ENCODE results near the gene LTBP4. TPM values are rescaled to one million over a fixed set of nuclear protein-coding genes. Genes with fewer than 3 reads are reported as not detected.

The LTBP4 gene
- total and polyA plus RNA-seq, 2 donors (not counting 3 experiments of a cell fraction or from before 2014, with no cell fraction given), result 25.9 to 38.0 TPM

GRCh38 chr19:40659116-40659515 is 57.9 kb downstream of the LTBP4 start:
- dilution Hi-C loops (cut with MboI; ENCODE audit: extremely low pct_ligation_motif_present, low sequenced_read_pairs) (no loop called here), intact Hi-C loops (cut with micrococcal nuclease) (no loop called here)
- Histone ChIP-seq H3K4me1 (ENCODE audit: control insufficient read depth, extremely low read depth, insufficient read depth, low read length) (peaks cover 3% of the 10 kb centered on the region), H3K27me3 (ENCODE audit: control insufficient read depth in 2 of 2, insufficient read depth in 2 of 2, low read length in 2 of 2) (no peaks in the 10 kb centered on the region), H3K36me3 (ENCODE audit: control insufficient read depth in 2 of 2, extremely low read depth in 1 of 2, insufficient read depth in 2 of 2, low read length in 2 of 2) (no peaks in the 10 kb centered on the region), H3K27ac (ENCODE audit: insufficient read depth, low read depth, low read length) (no peak overlapping the region), H2AFZ (ENCODE audit: low read depth, low read length) (no peak overlapping the region), H3K9ac (replicated peaks; ENCODE audit: extremely low read depth, insufficient read depth, low read length) (no peak overlapping the region), H3K4me2 (ENCODE audit: insufficient read depth, low read length) (no peak overlapping the region), H3K79me2 (ENCODE audit: control insufficient read depth, insufficient read depth, low read length) (no peaks in the 10 kb centered on the region), H4K20me1 (replicated peaks; ENCODE audit: control insufficient read depth, extremely low read depth, insufficient read depth, low read length) (no peaks in the 10 kb centered on the region), H3K9me3 (replicated peaks; ENCODE audit: control insufficient read depth, insufficient read depth, low read length) (no peaks in the 10 kb centered on the region), H3K9me1 (replicated peaks; ENCODE audit: control insufficient read depth, extremely low read depth, insufficient read depth, low read length) (no peaks in the 10 kb centered on the region), H3K4me3 (replicated peaks in 1 of 3; ENCODE audit: insufficient read depth in 1 of 3, low read depth in 1 of 3, low read length in 3 of 3) (no peak overlapping the region)
- ChIA-PET POLR2A (no interaction called here), CTCF (interaction anchor here (1.0 kb wide), 1 partner anchor 25 kb away, joined by 3 read pairs; no protein-coding TSS in a partner anchor)
- TF ChIP-seq POLR2AphosphoS5 (IDR thresholded peaks at IDR 0.05; ENCODE audit: insufficient read depth, low read depth, low read length), result no peak
- TF ChIP-seq GATA2 (IDR thresholded peaks at IDR 0.05; ENCODE audit: insufficient read depth, insufficient read length, low read depth, low read length), result no peak
- TF ChIP-seq CTCF (IDR thresholded peaks at IDR 0.05; ENCODE audit: extremely low read depth in 1 of 2, insufficient read depth in 1 of 2, low read depth in 1 of 2, low read length in 2 of 2), result no peak
- no peak for TF ChIP-seq FOS (IDR thresholded peaks at IDR 0.05; ENCODE audit: borderline replicate concordance, insufficient read depth, low read length)
- TF ChIP-seq MAX (IDR thresholded peaks at IDR 0.05; ENCODE audit: insufficient read depth, insufficient read length), result no peak
- TF ChIP-seq MYC (IDR thresholded peaks at IDR 0.05; ENCODE audit: low read depth, low read length), result no peak
- TF ChIP-seq POLR2A (IDR thresholded peaks at IDR 0.05; ENCODE audit: low read depth, low read length), result no peak
- TF ChIP-seq JUN (IDR thresholded peaks at IDR 0.05; ENCODE audit: borderline replicate concordance, insufficient read depth, insufficient read length, low read depth), result no peak
- no peak for TF ChIP-seq EZH2 (IDR thresholded peaks at IDR 0.05; ENCODE audit: borderline replicate concordance, low read depth, low read length, severe bottlenecking)
- DNase-seq (ENCODE audit: low read depth, low spot score) (no peak), FAIRE-seq (no peak)
- BruUV-seq (replicated peaks), result no TSS peak

Data from endothelial cell of umbilical vein (primary cell).